BLaER1 treated with 17β-estradiol and CSF1 and Interleukin-3, amounts not matched to agents 10 nM and 100 nM (cell line): ENCODE measurements around the gene MMP8.
"Not testable (repeated sequence)": the region's sequence is repeated elsewhere in the genome, so short reads cannot be mapped to it uniquely, and the experiment has no call there.

Experiments
- H3K27ac ChIP-seq, 11 experiments: shearing (Covaris generic); formaldehyde crosslinking; 2 replicates each; pipeline ENCODE4 v1.8.1; 2022
- H3K27me3 ChIP-seq, 11 experiments: shearing (Covaris generic); formaldehyde crosslinking; 2 replicates each; pipeline ENCODE4 v1.8.1; 2022
- H3K36me3 ChIP-seq, 11 experiments: shearing (Covaris generic); formaldehyde crosslinking; 2 replicates each; pipeline ENCODE4 v1.8.1; 2022
- H3K4me1 ChIP-seq, 10 experiments: shearing (Covaris generic); formaldehyde crosslinking; 2 replicates each; pipeline ENCODE4 v1.8.1; 2022
- H3K4me2 ChIP-seq, 11 experiments: shearing (Covaris generic); formaldehyde crosslinking; 2 replicates each; pipeline ENCODE4 v1.8.1; 2022
- H3K4me3 ChIP-seq, 10 experiments: shearing (Covaris generic); formaldehyde crosslinking; 2 replicates each; pipeline ENCODE4 v1.8.1; 2022
- H3K9ac ChIP-seq, 11 experiments: shearing (Covaris generic); formaldehyde crosslinking; 2 replicates each; pipeline ENCODE4 v1.8.1; 2022
- H3K9me3 ChIP-seq, 11 experiments: shearing (Covaris generic); formaldehyde crosslinking; replicated peaks in 1 of 11; 2 replicates each; pipeline ENCODE4 v1.8.1; 2022
- H4K20me1 ChIP-seq, 11 experiments: shearing (Covaris generic); formaldehyde crosslinking; 2 replicates each; pipeline ENCODE4 v1.8.1; 2022
- Cebpa-rat ChIP-seq, 11 experiments: shearing (Covaris generic); IDR thresholded peaks; 2 replicates each; pipeline ENCODE4 v1.8.1; 2022

The MMP8 gene

GRCh38 chr11:102760344-102761035, 35.7 kb upstream of the MMP8 start:
- Histone ChIP-seq H3K9me3 (peaks cover 0 to 5% (median 0%) of the 10 kb centered on the region in 11 experiments; a peak in 1 of 22 replicates), H3K36me3 (no peaks in the 10 kb centered on the region), H3K4me1 (peaks cover 9 to 91% (median 53%) of the 10 kb centered on the region in 10 experiments; a peak in 19 of 20 replicates), H3K27me3 (peaks cover 0 to 4% (median 0%) of the 10 kb centered on the region in 11 experiments; a peak in 1 of 22 replicates), H3K27ac (peak overlapping the region in 10 of 11 experiments; percentile 10 to 94 (median 65); a peak in 18 of 22 replicates), H4K20me1 (peaks cover 0 to 3% (median 0%) of the 10 kb centered on the region in 11 experiments; a peak in 1 of 22 replicates), H3K4me2 (peak overlapping the region in 7 of 11 experiments; percentile 31 to 82 (median 72); a peak in 12 of 22 replicates), H3K9ac (peak overlapping the region in 3 of 11 experiments; percentile 40 to 70 (median 58); a peak in 7 of 22 replicates), H3K4me3 (no peak overlapping the region)
- peak in 6 of 11 experiments; percentile 22 to 95 (median 82); a peak in 10 of 22 replicates for TF ChIP-seq Cebpa-rat (IDR thresholded peaks at IDR 0.05)

GRCh38 chr11:102757823-102758549, 33.2 kb upstream of the MMP8 start:
- Histone ChIP-seq H3K27me3 (peaks cover 0 to 16% (median 0%) of the 10 kb centered on the region in 11 experiments; a peak in 1 of 22 replicates), H3K36me3 (no peaks in the 10 kb centered on the region), H3K4me2 (peak overlapping the region; percentile 17 to 82 (median 65); a peak in 20 of 22 replicates), H3K27ac (peak overlapping the region in 9 of 11 experiments; percentile 26 to 94 (median 64); a peak in 16 of 22 replicates), H3K4me3 (no peak overlapping the region), H3K4me1 (peaks cover 9 to 67% (median 51%) of the 10 kb centered on the region in 10 experiments; a peak in 19 of 20 replicates), H4K20me1 (peaks cover 0 to 3% (median 0%) of the 10 kb centered on the region in 11 experiments; a peak in 1 of 22 replicates), H3K9ac (peak overlapping the region in 5 of 11 experiments; percentile 40 to 79 (median 66); a peak in 8 of 22 replicates), H3K9me3 (peaks cover 0 to 5% (median 0%) of the 10 kb centered on the region in 11 experiments; a peak in 1 of 22 replicates)
- TF ChIP-seq Cebpa-rat (IDR thresholded peaks at IDR 0.05): peak in 8 of 11 experiments; percentile 16 to 84 (median 54); a peak in 11 of 22 replicates

- H3K9ac ChIP-seq: no peak overlapping the region
- peaks cover 0 to 3% (median 0%) of the 10 kb centered on the region in 11 experiments; a peak in 1 of 22 replicates for H4K20me1 ChIP-seq
- no peak overlapping the region for H3K4me2 ChIP-seq
- H3K36me3 ChIP-seq: no peaks in the 10 kb centered on the region
- no peak overlapping the region for H3K4me3 ChIP-seq
- peaks cover 8 to 30% (median 17%) of the 10 kb centered on the region in 10 experiments; a peak in 19 of 20 replicates for H3K4me1 ChIP-seq
- H3K9me3 ChIP-seq: peaks cover 0 to 6% (median 0%) of the 10 kb centered on the region in 11 experiments; a peak in 3 of 22 replicates
- peaks cover 0 to 16% (median 0%) of the 10 kb centered on the region in 11 experiments; a peak in 1 of 22 replicates for H3K27me3 ChIP-seq
- H3K27ac ChIP-seq: no peak overlapping the region
- TF ChIP-seq Cebpa-rat (IDR thresholded peaks at IDR 0.05): no peak
These were observed 28.5 kb upstream of the MMP8 start for GRCh38 chr11:102753267-102753666.

- Histone ChIP-seq H3K4me3 (no peak overlapping the region), H3K4me1 (peaks cover 0 to 14% (median under 1%) of the 10 kb centered on the region in 10 experiments; a peak in 9 of 20 replicates), H3K4me2 (no peak overlapping the region), H3K27me3 (peaks cover 0 to 16% (median 0%) of the 10 kb centered on the region in 11 experiments; a peak in 1 of 22 replicates), H3K36me3 (no peaks in the 10 kb centered on the region), H3K9ac (no peak overlapping the region), H3K27ac (no peak overlapping the region), H3K9me3 (peaks cover 0 to 15% (median 0%) of the 10 kb centered on the region in 11 experiments; a peak in 5 of 22 replicates), H4K20me1 (no peaks in the 10 kb centered on the region)
- no peak for TF ChIP-seq Cebpa-rat (IDR thresholded peaks at IDR 0.05)
These were observed 26.9 kb upstream of the MMP8 start for GRCh38 chr11:102751673-102752072.

- Histone ChIP-seq H3K4me3 (no peak overlapping the region), H3K27ac (no peak overlapping the region), H3K27me3 (0 out of 22 replicates have a peak, but pooled peaks cover 0 to 6% (median 0%) of the 10 kb centered on the region in 11 experiments), H3K4me1 (peaks cover 0 to 8% (median 0%) of the 10 kb centered on the region in 10 experiments; a peak in 3 of 20 replicates), H3K36me3 (no peaks in the 10 kb centered on the region), H3K9me3 (peaks cover 0 to 15% (median 0%) of the 10 kb centered on the region in 11 experiments; a peak in 5 of 22 replicates), H4K20me1 (no peaks in the 10 kb centered on the region), H3K9ac (no peak overlapping the region), H3K4me2 (peak overlapping the region in 3 of 11 experiments; percentile 7 to 50 (median 30); a peak in 2 of 22 replicates)
- TF ChIP-seq Cebpa-rat (IDR thresholded peaks at IDR 0.05): no peak; a peak in 1 of 22 replicates
These were observed 24.5 kb upstream of the MMP8 start for GRCh38 chr11:102749101-102749722.

GRCh38 chr11:102746746-102747578, 22.2 kb upstream of the MMP8 start:
- not testable (repeated sequence) for H3K36me3 ChIP-seq, H4K20me1 ChIP-seq, H3K4me3 ChIP-seq, H3K4me1 ChIP-seq, H3K27ac ChIP-seq, H3K27me3 ChIP-seq, H3K4me2 ChIP-seq, H3K9ac ChIP-seq
- H3K9me3 ChIP-seq: peaks cover 0 to 15% (median 0%) of the 10 kb centered on the region in 11 experiments; a peak in 5 of 22 replicates

GRCh38 chr11:102734650-102735049, 9.9 kb upstream of the MMP8 start:
- H3K27ac ChIP-seq: no peak overlapping the region
- no peak overlapping the region for H3K9ac ChIP-seq
- H3K36me3 ChIP-seq: no peaks in the 10 kb centered on the region
- no peak for TF ChIP-seq Cebpa-rat (IDR thresholded peaks at IDR 0.05)
- no peaks in the 10 kb centered on the region for H4K20me1 ChIP-seq
- no peaks in the 10 kb centered on the region for H3K27me3 ChIP-seq
- no peak overlapping the region for H3K4me3 ChIP-seq
- H3K9me3 ChIP-seq: peaks cover 0 to 7% (median 5%) of the 10 kb centered on the region in 11 experiments; a peak in 11 of 22 replicates
- 0 out of 22 replicates have a peak overlapping the region, but pooled peaks of 1 of the 11 experiments have one; percentile 20 for H3K4me2 ChIP-seq
- peaks cover 0 to 58% (median 6%) of the 10 kb centered on the region in 10 experiments; a peak in 10 of 20 replicates for H3K4me1 ChIP-seq
